Motor neuron (in vitro differentiated cells): Measurements from ENCODE around the gene IGLL5. TPM values are rescaled to one million over a fixed set of nuclear protein-coding genes. Genes with fewer than 3 reads are reported as not detected.
A peak's percentile ranks its signal among the peaks of the same experiment; 100 is the strongest.

ENCODE experiments used
- ATAC-seq, 8 experiments: fragments of 200-7000 bp; cut with Tn5 transposase; replicated peaks in 6 of 8; 2 replicates each; pipeline ENCODE4 v1.8.0; 2021; ENCODE audit warnings: mild to moderate bottlenecking in 8 of 8, moderate library complexity in 8 of 8
- H3K27ac ChIP-seq, 2 donors: fragments of 250-450 bp; sonication (Bioruptor Pico); 2 replicates each; pipeline ENCODE4 v1.9.0; 2021; ENCODE audit warnings: antibody characterized with exemption in 2 of 2, mild to moderate bottlenecking in 2 of 2, moderate library complexity in 1 of 2
- H3K4me1 ChIP-seq, 2 donors: fragments of 250-450 bp; sonication (Bioruptor Pico); replicated peaks in 1 of 2; 2 replicates each; pipeline ENCODE4 v1.6.1; 2021; ENCODE audit warnings: antibody characterized with exemption in 2 of 2, mild to moderate bottlenecking in 2 of 2, moderate library complexity in 1 of 2
- H3K4me3 ChIP-seq, 5 donors: fragments of 250-450 bp; sonication (Bioruptor Pico); 2 replicates each; pipeline ENCODE4 v1.9.0; 2021; ENCODE audit warnings: antibody characterized with exemption in 5 of 5, mild to moderate bottlenecking in 5 of 5, moderate library complexity in 4 of 5
- WGBS, 10 experiments: fragments of 450-650 bp; shearing (Covaris generic); methylation state at CpG; one replicate each; pipeline ENCODE4 v1.0.0; 2022; 5-methylcytosine and 5-hydroxymethylcytosine counted together
- in situ Hi-C, 9 experiments: fragments of 400-800 bp; cut with MboI; loops; one replicate each; pipeline ENCODE4 v1.15.0; 2021; ENCODE audit warnings: low sequenced_read_pairs in 9 of 9, low pct_unique_long_range_greater_than_20kb in 2 of 9; ENCODE audit not compliant: unreplicated experiment in 9 of 9
- total RNA-seq, 8 experiments: library from RNA; unstranded; fragments of 300-600 nt; gene quantifications; 2 replicates each; pipeline versions ENCODE4 v1.2.3 to v1.2.4, GENCODE V29; 2022

IGLL5 gene
- total RNA-seq, 8 experiments from 2014 or later, result 0.13 to 0.62 (median 0.25) TPM; not detected in 5

GRCh38 chr22:22928666-22929380, 41.2 kb downstream of the IGLL5 start:
- WGBS, 10 experiments, result 47 to 100% (median 72%) methylated on average over 1 to 8 of the region's 11 CpGs; no CpG with 5 or more reads in 5 of the 10 experiments
- no peaks in the 10 kb centered on the region for H3K4me1 ChIP-seq
- no peak overlapping the region for H3K4me3 ChIP-seq
- in situ Hi-C loops, result no loop called here
- peak overlapping the region; percentile 37 to 41 for H3K27ac ChIP-seq
- ATAC-seq, result peak in 7 of 8 experiments; percentile 25 to 93 (median 60)

GRCh38 chr22:22929381-22930221, 42.0 kb downstream of the IGLL5 start:
- 60 to 100% (median 72%) methylated on average over 1 to 15 of the region's 16 CpGs; no CpG with 5 or more reads in 4 of the 10 experiments for WGBS, 10 experiments
- in situ Hi-C loops, result no loop called here
- peak overlapping the region in 1 of 2 donors; percentile 44 for H3K27ac ChIP-seq
- ATAC-seq, result no peak
- H3K4me1 ChIP-seq, result no peaks in the 10 kb centered on the region
- H3K4me3 ChIP-seq, result no peak overlapping the region

DNA sequence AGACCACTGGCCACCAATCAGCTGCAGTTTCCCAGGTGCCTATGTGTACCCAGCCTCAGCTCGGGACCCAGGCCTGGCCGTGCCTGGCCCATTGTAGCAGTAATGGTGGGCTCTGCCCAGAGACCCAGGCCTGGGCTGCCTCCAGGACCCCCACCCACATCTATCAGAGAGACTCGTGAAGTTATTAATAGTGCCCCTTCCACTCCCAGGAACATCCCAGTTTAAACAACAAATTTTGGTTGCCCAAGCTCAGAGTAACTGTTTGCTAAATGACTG, 42.5 kb downstream of the IGLL5 start:
- in situ Hi-C loops, result no loop called here
- Histone ChIP-seq H3K4me3 (no peak overlapping the region), H3K4me1 (no peaks in the 10 kb centered on the region), H3K27ac (peak overlapping the region in 1 of 2 donors; percentile 44)
- ATAC-seq, result no peak
- 40 to 60% methylated on average over 1 of the region's 3 CpGs; no CpG with 5 or more reads in 8 of the 10 experiments for WGBS, 10 experiments

GRCh38 chr22:22930571-22931556, 43.2 kb downstream of the IGLL5 start:
- ATAC-seq, result no peak
- peak overlapping the region; percentile 44 to 63 for H3K27ac ChIP-seq
- H3K4me1 ChIP-seq, result no peaks in the 10 kb centered on the region
- in situ Hi-C loops, result no loop called here
- WGBS, 10 experiments, result 40 to 74% (median 70%) methylated on average over 1 to 3 of the region's 9 CpGs; no CpG with 5 or more reads in 7 of the 10 experiments
- no peak overlapping the region for H3K4me3 ChIP-seq

- H3K4me1 ChIP-seq, result no peaks in the 10 kb centered on the region
- in situ Hi-C loops, result no loop called here
- WGBS, 10 experiments, result 36 to 100% (median 100%) methylated on average over 1 to 3 of the region's 14 CpGs; no CpG with 5 or more reads in 7 of the 10 experiments
- no peak overlapping the region for H3K4me3 ChIP-seq
- no peak for ATAC-seq
- peak overlapping the region in 1 of 2 donors; percentile 31 for H3K27ac ChIP-seq
Measured at GRCh38 chr22:22931557-22932270, 44.1 kb downstream of the IGLL5 start.

DNA sequence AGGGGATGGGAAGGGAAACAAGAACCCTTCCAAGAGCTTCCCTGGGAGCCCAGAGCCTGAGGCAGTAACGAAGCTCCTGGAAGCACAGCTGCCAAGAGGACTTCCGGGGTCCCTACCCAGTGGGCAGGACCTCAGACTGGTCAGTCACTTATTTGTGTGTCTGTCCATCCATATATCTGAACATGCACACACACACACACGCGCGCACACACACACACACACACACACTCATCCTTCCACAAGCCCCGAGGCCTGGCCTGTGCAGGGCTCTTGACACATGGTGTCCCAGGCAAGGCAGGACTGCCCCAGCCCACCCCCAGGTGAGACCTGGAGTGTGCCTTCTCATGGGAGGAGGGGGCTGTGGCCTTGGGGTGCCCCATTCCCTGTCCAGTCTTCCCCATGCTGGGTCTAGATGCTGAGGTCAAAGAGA, 44.9 kb downstream of the IGLL5 start:
- in situ Hi-C loops, result no loop called here
- ATAC-seq, result no peak
- WGBS, 10 experiments, result 40 to 100% (median 60%) methylated on average over 1 of the region's 6 CpGs; no CpG with 5 or more reads in 7 of the 10 experiments
- Histone ChIP-seq H3K4me1 (no peaks in the 10 kb centered on the region), H3K27ac (peak overlapping the region in 1 of 2 donors; percentile 31), H3K4me3 (no peak overlapping the region)

DNA sequence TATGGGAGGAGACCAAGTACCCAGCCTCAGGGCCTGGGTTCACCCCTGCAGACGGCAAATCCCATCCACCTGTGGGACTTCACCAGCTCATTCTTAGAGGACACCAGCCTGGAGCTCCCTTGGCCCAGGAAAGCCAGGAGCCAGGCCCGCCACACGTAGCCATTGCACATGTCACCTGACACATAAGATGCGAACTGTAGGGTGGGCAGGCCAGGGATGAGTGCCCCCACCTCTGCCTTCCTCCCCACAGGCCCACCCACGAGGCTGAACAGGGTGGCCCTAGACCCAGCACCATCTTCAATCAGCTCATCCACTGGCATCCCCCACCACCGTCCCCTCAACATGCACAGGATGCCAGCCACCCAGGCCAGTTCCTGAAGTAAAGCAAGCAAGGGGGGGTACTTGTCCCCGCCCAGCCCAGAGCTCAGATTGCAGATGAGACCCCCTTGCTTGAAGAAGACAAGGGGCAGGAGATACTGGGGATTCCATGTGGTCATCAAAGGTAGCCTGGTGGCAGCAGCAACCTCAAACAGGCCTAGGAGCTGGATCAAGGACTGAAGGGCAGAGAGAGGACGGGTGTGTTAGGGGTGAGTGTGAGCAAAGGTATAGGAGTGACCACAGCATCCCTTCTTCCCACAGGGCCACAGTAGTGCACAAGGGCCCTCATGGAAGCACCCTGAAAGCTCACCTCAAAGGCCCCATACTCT, 45.6 kb downstream of the IGLL5 start:
- Histone ChIP-seq H3K4me3 (no peak overlapping the region), H3K27ac (no peak overlapping the region), H3K4me1 (no peaks in the 10 kb centered on the region)
- WGBS, 10 experiments, result 40 to 100% (median 80%) methylated on average over 1 to 2 of the region's 8 CpGs; no CpG with 5 or more reads in 3 of the 10 experiments
- no peak for ATAC-seq
- in situ Hi-C loops, result no loop called here

DNA sequence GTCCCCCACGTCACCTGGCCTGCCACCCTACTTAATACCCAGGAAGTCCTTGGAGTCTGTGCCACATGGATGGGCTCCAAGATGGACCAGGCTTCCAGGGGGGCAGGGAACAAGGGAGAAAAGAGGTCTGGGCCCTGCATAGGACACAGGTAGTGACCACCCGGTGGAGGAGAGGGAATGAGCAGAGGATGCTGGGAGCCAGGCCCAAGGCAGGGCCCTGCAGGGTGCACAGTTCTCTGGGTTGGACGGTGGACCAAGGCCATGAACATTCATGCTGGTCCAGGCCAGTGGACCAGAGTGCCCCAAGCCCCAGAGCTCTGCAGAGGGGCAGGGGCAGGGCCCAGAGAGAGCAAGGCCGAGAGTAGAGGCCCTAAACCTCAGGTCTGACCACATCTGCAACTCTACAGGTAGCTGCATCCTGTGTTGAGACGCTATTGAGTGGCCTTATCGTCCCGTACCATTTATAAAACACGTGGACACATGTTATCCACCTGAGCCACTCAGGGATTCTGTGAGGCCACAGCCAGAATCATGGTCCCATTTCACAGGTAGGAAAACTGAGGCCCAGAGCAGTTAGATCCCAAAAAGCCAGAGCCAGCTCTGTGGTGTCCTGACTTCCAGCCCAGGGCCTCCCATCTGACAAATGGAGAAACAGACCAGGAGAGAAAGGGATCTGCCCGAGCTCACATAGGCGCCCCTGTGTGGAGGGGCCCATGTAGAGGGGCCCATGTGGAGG, 46.4 kb downstream of the IGLL5 start:
- no peaks in the 10 kb centered on the region for H3K4me1 ChIP-seq
- H3K27ac ChIP-seq, result peak overlapping the region in 1 of 2 donors; percentile 33
- no peak overlapping the region for H3K4me3 ChIP-seq
- 60 to 85% (median 76%) methylated on average over 1 to 5 of the region's 10 CpGs; no CpG with 5 or more reads in 6 of the 10 experiments for WGBS, 10 experiments
- in situ Hi-C loops, result no loop called here
- ATAC-seq, result no peak

DNA sequence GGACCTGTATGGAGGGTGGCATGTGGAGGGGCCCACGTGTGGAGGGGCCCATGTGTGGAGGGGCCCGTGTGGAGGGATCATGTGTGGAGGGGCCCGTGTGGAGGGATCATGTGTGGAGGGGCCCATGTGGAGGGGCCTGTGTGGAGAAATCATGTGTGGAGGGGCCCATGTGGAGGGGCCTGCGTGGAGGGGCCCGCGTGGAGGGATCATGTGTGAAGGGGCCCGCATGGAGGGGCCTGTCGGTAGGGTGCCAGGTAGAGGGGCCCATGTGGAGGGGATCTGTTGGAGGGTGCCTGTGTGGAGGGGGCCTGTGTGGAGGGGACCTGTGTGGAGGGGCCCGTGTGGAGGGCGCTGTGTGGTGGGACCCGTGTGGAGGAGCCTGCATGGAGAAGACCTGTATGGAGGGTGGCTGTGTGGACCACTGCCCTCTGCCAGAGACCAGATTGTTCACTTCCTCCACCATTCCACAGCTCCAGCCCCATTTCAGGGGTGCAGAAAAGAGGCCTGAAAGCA, 47.0 kb downstream of the IGLL5 start:
- in situ Hi-C loops, result no loop called here
- WGBS, 10 experiments, result no CpG with 5 or more reads among the region's 11 CpGs
- no peaks in the 10 kb centered on the region for H3K4me1 ChIP-seq
- H3K4me3 ChIP-seq, result no peak overlapping the region
- peak overlapping the region in 1 of 2 donors; percentile 8 for H3K27ac ChIP-seq
- no peak for ATAC-seq

GRCh38 chr22:22935056-22935545, 47.5 kb downstream of the IGLL5 start:
- Histone ChIP-seq H3K27ac (peak overlapping the region in 1 of 2 donors; percentile 8), H3K4me3 (no peak overlapping the region), H3K4me1 (no peaks in the 10 kb centered on the region)
- in situ Hi-C loops, result no loop called here
- WGBS, 10 experiments, result no CpG with 5 or more reads among the region's 3 CpGs
- ATAC-seq, result no peak

- Histone ChIP-seq H3K4me1 (no peaks in the 10 kb centered on the region), H3K4me3 (no peak overlapping the region), H3K27ac (peak overlapping the region; percentile 20 to 37)
- no CpG with 5 or more reads among the region's 4 CpGs for WGBS, 10 experiments
- in situ Hi-C loops, result no loop called here
- ATAC-seq, result no peak
Measured at GRCh38 chr22:22935546-22936157, 48.0 kb downstream of the IGLL5 start.
